ENCODE data around the gene PTGES3L.
"Not testable (repeated sequence)": the region's sequence is repeated elsewhere in the genome, so short reads cannot be mapped to it uniquely, and the experiment has no call there.

The PTGES3L gene

DNA sequence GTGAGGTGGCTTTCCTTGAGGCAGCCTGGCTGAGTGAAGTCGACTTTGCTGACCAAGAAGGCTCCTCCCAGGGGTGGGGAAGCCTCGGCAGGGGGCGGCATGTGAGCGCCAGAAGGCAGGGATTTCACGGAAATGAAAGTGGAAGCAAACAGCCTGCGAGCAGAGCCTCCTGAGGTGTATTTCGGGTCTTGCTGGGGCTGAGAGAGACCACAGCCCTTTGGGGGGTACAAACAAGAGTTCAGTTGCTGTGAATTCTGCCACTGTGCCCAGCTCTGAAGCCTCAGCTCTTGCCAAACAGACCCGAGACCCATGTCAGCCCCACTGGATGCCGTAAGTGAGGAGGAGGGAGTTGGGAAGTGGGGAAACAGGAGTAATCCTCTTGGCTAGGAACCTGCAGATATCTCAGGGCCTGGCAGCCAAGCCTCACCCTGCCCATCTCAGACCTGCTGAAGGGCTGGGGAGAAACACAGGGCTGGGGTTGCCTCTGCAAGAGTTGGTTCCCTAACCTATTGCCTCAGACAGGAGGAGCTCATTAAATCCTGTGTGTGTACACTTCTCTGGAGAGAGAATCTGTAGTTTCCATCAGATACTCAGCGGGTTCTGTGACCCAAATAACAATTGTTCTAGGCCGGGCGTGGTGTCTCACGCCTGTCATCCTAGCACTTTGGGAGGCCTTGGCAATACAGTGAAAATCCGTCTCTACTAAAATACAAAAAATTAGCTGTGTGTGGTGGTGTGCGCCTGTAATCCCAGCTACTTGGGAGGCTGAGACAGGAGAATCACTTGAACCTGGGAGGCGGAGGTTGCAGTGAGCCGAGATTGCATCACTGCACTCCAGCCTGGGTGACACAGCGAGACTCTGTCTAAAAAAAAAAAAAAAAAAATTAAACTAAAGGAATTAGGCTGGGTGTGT, 27.0 kb upstream of the PTGES3L start, which contains the start of gene IFI35:
TSS of gene IFI35 (plus strand) at position 146 of the 913 bp plus-strand sequence. CDS start at position 310, 164 bp downstream.
- Histone ChIP-seq H3K27ac (ENCODE audit: poor library complexity, severe bottlenecking) (peak within 1 kb of the TSS; percentile 85), H3K36me3 (ENCODE audit: low read depth) (peaks cover 24% of the 10 kb centered on the region), H3K27me3 (ENCODE audit: insufficient read depth, poor library complexity, severe bottlenecking) (no peaks in the 10 kb centered on the region), H3K4me3 (ENCODE audit: severe bottlenecking) (peak within 1 kb of the TSS; percentile 71), H3K9me3 (ENCODE audit: severe bottlenecking) (no peaks in the 10 kb centered on the region), H3K4me1 (ENCODE audit: insufficient read depth, poor library complexity, severe bottlenecking) (peaks cover 6% of the 10 kb centered on the region)
- DNase-seq (ENCODE audit: low spot score), result no peak
- TF ChIP-seq CTCF (IDR thresholded peaks at IDR 0.05; ENCODE audit: poor library complexity, severe bottlenecking), result peak; percentile 60
- ATAC-seq (ENCODE audit: low read depth), result peak; percentile 78

DNA sequence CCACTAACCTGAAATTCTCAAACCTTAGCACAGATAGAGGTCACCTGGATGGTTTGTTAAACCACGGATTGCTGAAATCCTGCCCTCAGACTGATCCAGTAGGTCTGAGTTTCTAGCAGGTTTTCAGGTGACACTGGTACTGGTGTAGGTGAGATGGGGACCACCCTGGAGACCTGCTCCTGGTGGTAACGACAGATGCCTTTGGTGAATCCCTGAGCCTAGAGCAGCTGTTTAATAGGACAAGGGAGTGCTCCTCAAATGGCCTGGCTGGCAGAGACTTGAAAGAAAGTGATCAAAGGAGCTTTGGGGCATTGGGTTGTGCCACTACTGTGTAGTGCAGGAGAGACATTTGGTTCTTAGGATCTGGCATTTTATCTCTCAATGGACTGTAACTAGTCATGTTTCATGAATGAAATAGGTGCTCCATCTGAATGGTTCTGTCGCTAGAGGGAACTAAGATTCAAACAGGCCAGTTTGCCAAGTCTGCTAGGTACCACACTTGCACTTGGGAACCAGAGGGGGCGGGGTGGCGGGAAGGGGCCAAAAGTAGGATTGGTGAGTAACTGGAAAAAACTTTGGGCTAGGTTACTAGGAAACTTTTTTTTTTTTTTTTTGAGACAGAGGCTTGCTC, 23.8 kb upstream of the PTGES3L start:
- H3K27ac ChIP-seq (ENCODE audit: poor library complexity, severe bottlenecking), result peak overlapping the region; percentile 85
- H3K27me3 ChIP-seq (ENCODE audit: insufficient read depth, poor library complexity, severe bottlenecking), result no peaks in the 10 kb centered on the region
- H3K4me3 ChIP-seq (ENCODE audit: severe bottlenecking), result no peak overlapping the region
- peaks cover 57% of the 10 kb centered on the region for H3K36me3 ChIP-seq (ENCODE audit: low read depth)
- DNase-seq (ENCODE audit: low spot score), result no peak
- H3K9me3 ChIP-seq (ENCODE audit: severe bottlenecking), result no peaks in the 10 kb centered on the region
- ATAC-seq (ENCODE audit: low read depth), result peak; percentile 59
- peak; percentile 38 for TF ChIP-seq CTCF (IDR thresholded peaks at IDR 0.05; ENCODE audit: poor library complexity, severe bottlenecking)
- H3K4me1 ChIP-seq (ENCODE audit: insufficient read depth, poor library complexity, severe bottlenecking), result peaks cover 31% of the 10 kb centered on the region

GRCh38 chr17:43000894-43001293, 21.0 kb upstream of the PTGES3L start:
- DNase-seq (ENCODE audit: low spot score); H3K27me3 ChIP-seq (ENCODE audit: insufficient read depth, poor library complexity, severe bottlenecking); H3K4me3 ChIP-seq (ENCODE audit: severe bottlenecking); ATAC-seq (ENCODE audit: low read depth); H3K9me3 ChIP-seq (ENCODE audit: severe bottlenecking): not testable (repeated sequence)
- Histone ChIP-seq H3K27ac (ENCODE audit: poor library complexity, severe bottlenecking) (peak overlapping the region; percentile 85), H3K4me1 (ENCODE audit: insufficient read depth, poor library complexity, severe bottlenecking) (peaks cover 36% of the 10 kb centered on the region), H3K36me3 (ENCODE audit: low read depth) (peaks cover 59% of the 10 kb centered on the region)

GRCh38 chr17:42999003-42999525, 19.2 kb upstream of the PTGES3L start:
- Histone ChIP-seq H3K4me3 (ENCODE audit: severe bottlenecking) (peak overlapping the region; percentile 74), H3K27ac (ENCODE audit: poor library complexity, severe bottlenecking) (peak overlapping the region; percentile 85), H3K9me3 (ENCODE audit: severe bottlenecking) (no peaks in the 10 kb centered on the region), H3K36me3 (ENCODE audit: low read depth) (peaks cover 53% of the 10 kb centered on the region), H3K27me3 (ENCODE audit: insufficient read depth, poor library complexity, severe bottlenecking) (no peaks in the 10 kb centered on the region), H3K4me1 (ENCODE audit: insufficient read depth, poor library complexity, severe bottlenecking) (peaks cover 36% of the 10 kb centered on the region)
- DNase-seq (ENCODE audit: low spot score) (no peak), ATAC-seq (ENCODE audit: low read depth) (no peak)
- TF ChIP-seq CTCF (IDR thresholded peaks at IDR 0.05; ENCODE audit: poor library complexity, severe bottlenecking), result no peak
